Measurements from ENCODE around the gene RDM1.

DNA sequence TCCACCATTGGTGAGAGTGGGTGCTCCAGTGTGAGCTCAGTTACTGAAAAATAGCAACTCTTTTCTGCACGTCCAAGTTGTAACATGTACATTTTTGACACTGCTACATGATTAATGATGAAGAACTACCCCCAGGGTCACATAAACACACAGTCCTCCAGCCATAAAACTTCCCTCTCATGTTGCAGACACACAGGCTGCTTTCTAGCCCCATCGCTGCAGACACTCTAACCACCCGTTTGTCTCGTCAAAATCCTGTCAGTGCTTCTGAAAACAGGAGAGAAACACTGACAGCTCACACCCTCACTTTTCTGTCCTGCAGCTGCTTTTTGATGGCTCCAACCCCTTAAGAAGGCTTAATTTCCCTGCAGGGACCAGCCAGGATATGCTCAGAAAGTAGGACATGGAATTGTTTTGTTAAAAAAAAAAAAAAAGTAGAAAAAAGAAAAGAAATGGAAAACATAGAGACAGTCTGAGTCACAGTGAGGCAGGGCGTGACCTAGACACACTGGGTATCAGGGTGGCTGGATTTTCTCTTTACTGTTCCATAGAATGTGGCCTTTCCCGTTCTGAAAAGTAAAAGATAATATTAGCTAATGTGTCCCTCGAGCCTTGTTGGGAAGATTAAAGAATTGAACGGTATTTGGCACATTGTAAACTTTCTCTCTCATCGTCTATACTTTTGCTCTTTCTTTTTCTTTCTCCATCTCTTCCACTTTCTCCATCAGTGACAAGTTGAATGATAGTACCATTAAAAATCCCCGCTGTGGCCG is 29.7 kb downstream of the RDM1 start:
- TF ChIP-seq POLR2A (IDR thresholded peaks at IDR 0.05): no peak
- TF ChIP-seq, protein P1, sequence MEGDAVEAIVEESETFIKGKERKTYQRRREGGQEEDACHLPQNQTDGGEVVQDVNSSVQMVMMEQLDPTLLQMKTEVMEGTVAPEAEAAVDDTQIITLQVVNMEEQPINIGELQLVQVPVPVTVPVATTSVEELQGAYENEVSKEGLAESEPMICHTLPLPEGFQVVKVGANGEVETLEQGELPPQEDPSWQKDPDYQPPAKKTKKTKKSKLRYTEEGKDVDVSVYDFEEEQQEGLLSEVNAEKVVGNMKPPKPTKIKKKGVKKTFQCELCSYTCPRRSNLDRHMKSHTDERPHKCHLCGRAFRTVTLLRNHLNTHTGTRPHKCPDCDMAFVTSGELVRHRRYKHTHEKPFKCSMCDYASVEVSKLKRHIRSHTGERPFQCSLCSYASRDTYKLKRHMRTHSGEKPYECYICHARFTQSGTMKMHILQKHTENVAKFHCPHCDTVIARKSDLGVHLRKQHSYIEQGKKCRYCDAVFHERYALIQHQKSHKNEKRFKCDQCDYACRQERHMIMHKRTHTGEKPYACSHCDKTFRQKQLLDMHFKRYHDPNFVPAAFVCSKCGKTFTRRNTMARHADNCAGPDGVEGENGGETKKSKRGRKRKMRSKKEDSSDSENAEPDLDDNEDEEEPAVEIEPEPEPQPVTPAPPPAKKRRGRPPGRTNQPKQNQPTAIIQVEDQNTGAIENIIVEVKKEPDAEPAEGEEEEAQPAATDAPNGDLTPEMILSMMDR (IDR thresholded peaks at IDR 0.05): no peak

Data from suprapubic skin (tissue), 3 donors.